Gastroesophageal sphincter (tissue), 3 donors: Measurements from ENCODE around the gene SENP8.

Experiments used
- CTCF ChIP-seq, 4 experiments: fragments of 200-600 bp in 2 of 4; fragments of 450-650 bp in 2 of 4; sonication (generic) in 1 of 4; IDR thresholded peaks; one replicate each; pipeline ENCODE4 v1.5.1; 2017 to 2019; ENCODE audit warnings: antibody characterized with exemption in 4 of 4, mild to moderate bottlenecking in 2 of 4, moderate library complexity in 2 of 4
- EP300 ChIP-seq: sonication (generic); formaldehyde crosslinking; IDR thresholded peaks from one replicate; pipeline ENCODE4 v1.6.1; 2017; ENCODE audit warnings: antibody characterized with exemption, mild to moderate bottlenecking
- POLR2A ChIP-seq, 2 donors: fragments of 450-650 bp; IDR thresholded peaks; one replicate each; pipeline ENCODE4 v1.6.1; 2017; ENCODE audit warnings: antibody characterized with exemption in 2 of 2, mild to moderate bottlenecking in 2 of 2, moderate library complexity in 1 of 2
- POLR2AphosphoS5 ChIP-seq: sonication (generic); formaldehyde crosslinking; IDR thresholded peaks from one replicate; pipeline ENCODE4 v1.6.1; 2017; ENCODE audit warnings: antibody characterized with exemption

GRCh38 chr15:72105111-72105510 is 13.1 kb upstream of the SENP8 start:
- TF ChIP-seq CTCF (IDR thresholded peaks at IDR 0.05) (no peak), POLR2A (IDR thresholded peaks at IDR 0.05) (no peak), POLR2AphosphoS5 (no peak), EP300 (no peak)
